HG02571 (cell line): ENCODE data around the gene EIF4ENIF1.
"Not testable (repeated sequence)": the region's sequence is repeated elsewhere in the genome, so short reads cannot be mapped to it uniquely, and the experiment has no call there.

Experiments
- ATAC-seq: cut with Tn5 transposase; IDR thresholded peaks from one replicate; pipeline ENCODE4 v1.9.1; 2021; ENCODE audit warnings: mild to moderate bottlenecking, moderate library complexity; ENCODE audit not compliant: unreplicated experiment

Gene EIF4ENIF1

DNA sequence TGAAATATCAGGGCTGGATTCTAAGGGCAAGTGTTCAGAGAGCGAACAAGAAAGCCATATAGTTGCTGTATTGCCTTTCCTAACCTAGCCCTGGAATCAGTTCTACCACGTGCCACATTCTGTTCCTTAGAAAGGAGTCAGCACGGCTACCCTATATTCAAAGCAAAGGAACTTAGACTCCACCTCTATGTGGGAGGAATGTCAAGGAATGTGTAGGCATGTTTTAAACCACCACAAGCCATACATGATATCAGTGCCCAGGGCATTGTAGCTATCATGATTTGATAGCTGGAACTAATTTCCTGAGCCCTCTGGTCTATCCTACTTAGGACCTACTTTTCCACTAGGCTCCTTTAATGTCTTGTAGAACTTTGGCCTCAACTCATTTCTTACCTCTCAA is 2.5 kb upstream of the EIF4ENIF1 start:
- ATAC-seq, result no peak

DNA sequence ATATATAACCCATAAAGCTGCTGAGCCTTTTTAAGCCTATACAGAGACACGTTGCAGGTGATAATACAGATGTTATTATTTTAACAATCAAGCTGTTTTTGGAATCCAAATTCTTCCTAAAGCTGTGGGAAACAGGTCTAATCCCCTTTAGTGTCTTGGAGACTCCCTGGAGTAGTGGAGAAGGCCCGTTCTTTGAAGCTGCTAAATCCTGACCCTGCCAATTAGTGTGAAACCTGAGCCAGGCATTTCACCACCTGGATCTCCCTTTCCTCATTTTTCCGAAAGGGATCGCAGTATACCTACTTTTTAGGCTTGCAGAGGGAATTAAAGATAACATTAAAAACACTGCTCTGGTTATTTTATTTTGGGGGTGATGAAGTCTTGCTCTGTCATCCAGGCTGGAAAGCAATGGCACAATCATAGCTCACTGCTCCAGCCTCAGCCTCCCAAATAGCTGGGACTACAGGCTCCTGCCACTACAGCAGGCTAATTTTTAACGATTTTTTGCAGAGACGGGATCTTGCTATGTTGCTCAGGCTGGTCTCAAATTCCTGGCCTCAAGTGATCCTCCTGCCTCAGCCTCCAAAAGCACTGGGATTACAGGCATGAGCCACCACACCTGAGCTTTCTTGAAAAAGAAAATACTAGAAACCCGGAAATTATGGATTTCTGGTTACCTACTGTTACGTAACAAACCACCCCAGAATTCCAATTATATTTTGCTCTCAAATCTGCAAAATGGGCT is 1.7 kb upstream of the EIF4ENIF1 start:
- no peak for ATAC-seq

DNA sequence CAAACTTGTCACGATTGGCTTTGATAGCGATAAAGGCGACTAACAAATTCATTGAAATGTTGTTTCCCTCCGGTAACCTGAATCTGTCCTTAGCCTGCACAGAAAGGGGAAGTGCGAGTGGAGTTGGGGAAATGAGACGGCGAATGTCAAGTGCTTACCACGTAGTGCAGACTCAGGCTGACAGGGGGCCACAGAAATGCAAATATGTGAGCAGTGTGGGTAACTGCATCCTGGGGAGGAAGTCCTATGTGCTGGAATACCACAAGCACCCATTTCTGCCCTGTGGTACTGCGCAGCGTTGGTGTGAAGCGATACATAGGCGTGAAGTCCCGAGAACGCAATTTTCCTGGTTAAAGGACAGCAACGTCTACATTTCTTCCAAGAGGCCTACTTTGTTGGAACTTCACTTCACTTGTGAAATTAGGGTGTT is 869 bp upstream of the EIF4ENIF1 start:
- ATAC-seq, result peak; percentile 47

- peak; percentile 16 for ATAC-seq
Measured at GRCh38 chr22:31488988-31489617, 539 bp downstream of the EIF4ENIF1 start.

DNA sequence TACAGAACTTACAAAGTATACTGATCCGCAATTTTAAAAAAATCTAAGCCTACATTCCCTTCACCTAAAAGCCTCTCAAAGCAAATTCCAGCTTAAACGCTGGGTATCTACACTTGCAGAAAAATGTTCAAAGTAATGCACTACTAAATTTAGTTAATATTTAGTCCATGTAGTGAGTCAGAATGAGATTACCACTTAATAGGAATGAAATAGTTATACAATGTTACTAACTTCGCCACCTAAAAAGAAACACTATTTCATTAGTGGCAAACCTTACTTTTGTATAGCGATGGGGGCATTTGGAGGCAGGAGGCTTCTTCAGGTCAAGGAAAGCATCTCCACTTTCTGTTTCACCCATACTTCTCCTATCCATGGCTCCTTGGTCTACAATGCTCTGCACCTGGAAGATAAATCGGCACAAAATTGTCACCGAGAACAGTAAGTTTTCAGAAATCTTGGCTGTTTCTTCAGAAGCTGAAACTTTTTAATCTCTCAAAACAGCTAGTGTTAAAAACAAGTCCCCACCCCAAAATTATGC is 1.2 kb downstream of the EIF4ENIF1 start:
- no peak for ATAC-seq

DNA sequence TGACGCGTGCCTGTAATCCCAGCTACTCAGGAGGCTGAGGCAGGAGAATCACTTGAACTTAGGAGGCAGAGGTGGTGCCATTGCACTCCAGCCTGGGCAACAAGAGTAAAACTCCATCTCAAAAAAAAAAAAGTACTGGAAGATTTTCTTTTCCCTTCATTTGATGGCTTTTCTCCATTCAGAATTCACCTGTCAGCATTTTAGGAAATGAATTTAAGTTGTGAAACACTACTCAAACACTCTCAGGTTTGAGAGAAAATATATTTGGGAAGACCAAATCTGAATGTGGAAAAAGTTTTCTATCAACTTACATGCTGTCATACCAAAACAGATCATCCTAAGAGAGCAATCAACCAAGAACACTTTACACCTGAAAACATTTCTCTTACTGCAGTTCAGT is 2.7 kb downstream of the EIF4ENIF1 start:
- no peak for ATAC-seq

DNA sequence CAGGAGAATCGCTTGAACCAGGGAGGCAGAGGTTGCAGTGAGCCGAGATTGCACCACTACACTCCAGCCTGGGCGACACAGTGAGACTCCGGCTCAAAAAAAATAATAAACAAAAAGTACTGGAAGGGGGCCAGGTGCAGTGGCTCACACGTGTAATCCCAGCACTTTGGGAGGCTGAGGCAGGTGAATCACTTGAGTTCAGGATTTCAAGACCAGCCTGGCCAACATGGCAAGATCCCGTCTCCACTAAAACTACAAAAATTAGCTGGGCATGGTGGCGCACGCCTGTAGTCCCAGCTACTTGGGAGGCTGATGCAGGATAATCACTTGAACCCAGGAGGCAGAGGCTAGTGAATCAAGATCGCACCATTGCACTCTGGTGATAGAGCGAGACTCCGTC is 3.3 kb downstream of the EIF4ENIF1 start:
- ATAC-seq, result not testable (repeated sequence)

- not testable (repeated sequence) for ATAC-seq
Measured at GRCh38 chr22:31482470-31482869, 7.2 kb downstream of the EIF4ENIF1 start.

DNA sequence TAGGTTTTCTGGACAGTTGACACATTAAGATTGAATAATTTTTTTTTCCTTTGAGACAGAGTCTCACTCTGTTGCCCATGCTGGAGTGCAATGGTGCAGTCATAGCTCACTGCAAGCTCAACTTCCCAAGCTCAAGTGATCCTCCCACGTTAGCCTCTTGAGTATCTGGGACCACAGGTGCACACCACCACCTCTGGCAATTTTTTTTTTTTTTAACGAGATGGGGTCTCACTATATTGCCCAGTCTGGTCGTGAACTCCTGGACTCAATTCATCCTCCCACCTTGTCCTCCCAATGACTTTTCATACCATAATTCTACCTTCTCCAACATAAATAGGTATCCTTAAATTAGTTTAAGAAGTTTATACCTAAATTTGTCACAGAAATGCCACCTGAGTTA is 8.5 kb downstream of the EIF4ENIF1 start:
- ATAC-seq, result no peak

DNA sequence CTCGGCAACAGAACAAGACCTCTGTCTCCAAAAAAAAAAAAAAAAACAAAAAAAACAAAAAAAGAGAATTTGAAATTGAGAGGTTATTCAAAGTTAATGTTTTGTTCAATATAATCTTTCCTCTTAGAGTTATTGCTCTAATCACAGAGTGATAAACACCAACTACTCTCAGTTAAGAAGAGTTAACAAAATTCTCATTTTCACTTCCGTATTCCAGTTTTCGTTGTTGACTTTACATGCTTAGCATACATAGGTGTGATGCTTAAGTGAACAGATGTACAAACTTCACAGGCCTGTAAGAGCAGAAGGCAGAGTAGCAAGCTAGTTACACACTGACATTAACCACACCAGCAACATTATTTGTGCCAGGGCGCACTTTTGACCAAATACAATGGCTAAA is 12.3 kb downstream of the EIF4ENIF1 start:
- ATAC-seq, result peak; percentile 61

- no peak for ATAC-seq
Measured at GRCh38 chr22:31475800-31476199, 13.8 kb downstream of the EIF4ENIF1 start.

- no peak for ATAC-seq
Measured at GRCh38 chr22:31474743-31475142, 14.9 kb downstream of the EIF4ENIF1 start.

- no peak for ATAC-seq
Measured at GRCh38 chr22:31465307-31465706, 24.3 kb downstream of the EIF4ENIF1 start.

- no peak for ATAC-seq
Measured at GRCh38 chr22:31461699-31462098, 27.9 kb downstream of the EIF4ENIF1 start.

GRCh38 chr22:31451709-31452571 is 37.7 kb downstream of the EIF4ENIF1 start:
- ATAC-seq, result no peak

GRCh38 chr22:31449506-31449905 is 40.1 kb downstream of the EIF4ENIF1 start:
- no peak for ATAC-seq

DNA sequence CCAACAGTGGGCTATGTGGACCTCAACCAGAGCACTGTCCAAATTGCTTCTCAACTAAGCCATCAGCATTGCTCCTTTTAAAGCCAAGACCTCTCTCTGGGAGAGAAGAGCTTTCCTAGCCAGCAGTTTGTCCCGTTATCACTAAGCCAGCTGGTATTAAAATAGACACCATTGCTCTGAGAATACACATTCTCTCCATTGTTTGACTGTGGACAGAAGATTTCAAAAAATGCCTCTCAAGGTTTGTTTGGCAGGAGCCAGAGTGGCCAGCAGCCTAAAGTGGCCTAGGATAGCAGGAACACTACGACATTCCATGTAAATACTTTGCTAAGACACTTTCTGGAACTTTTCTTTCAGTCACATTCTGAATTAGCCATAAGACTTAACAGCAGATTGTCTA is 41.3 kb downstream of the EIF4ENIF1 start:
- ATAC-seq, result no peak

DNA sequence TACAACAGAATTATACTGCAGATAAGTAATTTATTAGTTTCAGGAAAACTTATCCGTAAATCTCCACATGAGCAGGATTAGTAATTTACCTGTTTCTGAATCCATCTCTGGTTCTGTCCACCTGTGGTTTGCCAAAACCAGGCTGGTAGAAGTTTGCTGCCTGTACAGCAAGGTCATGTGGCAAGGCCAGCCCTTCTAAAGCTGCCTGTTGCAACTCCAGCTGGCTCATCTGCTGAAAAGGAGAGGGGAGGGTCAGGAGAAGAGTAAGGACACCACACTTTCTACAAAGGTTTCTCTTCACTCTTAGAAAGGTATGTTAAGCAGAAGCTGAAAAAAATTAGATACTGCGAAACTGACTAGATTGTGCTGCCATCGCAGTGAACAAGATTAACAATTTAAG is 42.3 kb downstream of the EIF4ENIF1 start:
- ATAC-seq, result no peak

GRCh38 chr22:31446767-31447166 is 42.9 kb downstream of the EIF4ENIF1 start:
- no peak for ATAC-seq

- no peak for ATAC-seq
Measured at GRCh38 chr22:31446208-31446607, 43.4 kb downstream of the EIF4ENIF1 start.

- ATAC-seq, result no peak
Measured at GRCh38 chr22:31445642-31446041, 44.0 kb downstream of the EIF4ENIF1 start.
